PC-3 (cell line): Measurements from ENCODE around the gene CDC34. TPM values are rescaled to one million over a fixed set of nuclear protein-coding genes. Genes with fewer than 3 reads are reported as not detected.

Experiments
- ATAC-seq: fragments of 200-7000 bp; cut with Tn5 transposase; 2 replicates; pipeline ENCODE4 v1.9.1; 2020; ENCODE audit warnings: mild to moderate bottlenecking, moderate library complexity
- BruUV-seq: library from RNA; stranded (reverse); fragments of 400-500 nt; replicated peaks from 2 replicates; lab custom pipeline; 2021; lab: Mats Ljungman, UMichigan
- CTCF ChIA-PET: fragments of 300-600 bp; sonication (Branson Sonifier 250); formaldehyde crosslinking; loops from one replicate; lab custom pipeline; 2022; ENCODE audit warnings: antibody characterized with exemption; lab: Charles Lee
- POLR2A ChIA-PET: fragments of 300-600 bp; sonication (Branson Sonifier 250); formaldehyde crosslinking; loops from one replicate; lab custom pipeline; 2022; ENCODE audit warnings: antibody characterized with exemption; ENCODE audit not compliant: unreplicated experiment; lab: Charles Lee
- DNase-seq: peaks from one replicate; pipeline ENCODE4 v3.0.0-alpha.2; 2015
- H2AFZ ChIP-seq: fragments of 300-600 bp; sonication (generic); 2 replicates; pipeline ENCODE4 v1.6.0; 2016; ENCODE audit warnings: antibody characterized with exemption, low read length
- H3F3A ChIP-seq: fragments of 300-600 bp; sonication (generic); one replicate; pipeline ENCODE4 v1.6.0; 2017; ENCODE audit warnings: antibody characterized with exemption, low read length, control low read depth, mild to moderate bottlenecking; ENCODE audit not compliant: unreplicated experiment
- H3K27ac ChIP-seq: fragments of 300-600 bp; sonication (generic); 2 replicates; pipeline ENCODE4 v1.5.1; 2016; ENCODE audit warnings: mild to moderate bottlenecking, low read length
- H3K27me3 ChIP-seq: fragments of 300-600 bp; sonication (generic); 2 replicates; pipeline ENCODE4 v1.6.1; 2016; ENCODE audit warnings: low read length, mixed read lengths
- H3K36me3 ChIP-seq: fragments of 300-600 bp; sonication (generic); 2 replicates; pipeline ENCODE4 v1.6.1; 2016; ENCODE audit warnings: low read depth, mixed run types, low read length, mixed read lengths
- H3K4me1 ChIP-seq: fragments of 300-600 bp; sonication (generic); 2 replicates; pipeline ENCODE4 v1.5.1; 2016; ENCODE audit warnings: low read length; ENCODE audit not compliant: insufficient read depth
- H3K4me2 ChIP-seq: fragments of 300-600 bp; sonication (generic); 2 replicates; pipeline ENCODE4 v1.6.0; 2016; ENCODE audit warnings: low read length
- H3K4me3 ChIP-seq: fragments of 300-600 bp; sonication (generic); 2 replicates; pipeline ENCODE4 v1.5.1; 2016; ENCODE audit warnings: mild to moderate bottlenecking, low read length, mixed read lengths
- H3K79me2 ChIP-seq: fragments of 300-600 bp; sonication (generic); 2 replicates; pipeline ENCODE4 v1.6.1; 2017; ENCODE audit warnings: low read length, mixed read lengths
- H3K9ac ChIP-seq: fragments of 300-600 bp; sonication (generic); 2 replicates; pipeline ENCODE4 v1.6.0; 2016; ENCODE audit warnings: mild to moderate bottlenecking, low read length
- H3K9me2 ChIP-seq: fragments of 300-600 bp; sonication (generic); replicated peaks from 2 replicates; pipeline ENCODE4 v1.6.1; 2016; ENCODE audit warnings: mixed run types, low read length, mixed read lengths
- H3K9me3 ChIP-seq: fragments of 300-600 bp; sonication (generic); 2 replicates; pipeline ENCODE4 v1.6.1; 2016; ENCODE audit warnings: low read length, mixed read lengths
- H4K20me1 ChIP-seq: fragments of 300-600 bp; sonication (generic); 2 replicates; pipeline ENCODE4 v1.6.1; 2016; ENCODE audit warnings: low read length, mixed read lengths
- CTCF ChIP-seq: fragments of 300-600 bp; sonication (generic); conservative IDR thresholded peaks from 2 replicates; pipeline ENCODE4 v1.5.1; 2017; ENCODE audit warnings: antibody characterized with exemption, low read depth, mild to moderate bottlenecking, low read length
- EZH2 ChIP-seq: fragments of 300-600 bp; sonication (generic); IDR thresholded peaks from one replicate; pipeline ENCODE4 v1.6.1; 2017; ENCODE audit warnings: antibody characterized with exemption, mild to moderate bottlenecking, low read length; ENCODE audit not compliant: unreplicated experiment
- EZH2phosphoT487 ChIP-seq: fragments of 300-600 bp; sonication (generic); IDR thresholded peaks from 2 replicates; pipeline ENCODE4 v1.6.1; 2018; ENCODE audit warnings: mild to moderate bottlenecking, antibody characterized with exemption, low read length, borderline replicate concordance
- intact Hi-C: fragments of 100-400 bp; cut with micrococcal nuclease; formaldehyde crosslinking; loops from 2 replicates; pipeline ENCODE4 v1.9.0; 2023
- total RNA-seq: library from RNA; depleted of rRNA; stranded (reverse); fragments of >200 nt; gene quantifications from 2 replicates; pipeline ENCODE4 v1.2.3, GENCODE V29; 2014

Gene CDC34
- total RNA-seq, 1 experiment from 2014 or later: 119 TPM

DNA sequence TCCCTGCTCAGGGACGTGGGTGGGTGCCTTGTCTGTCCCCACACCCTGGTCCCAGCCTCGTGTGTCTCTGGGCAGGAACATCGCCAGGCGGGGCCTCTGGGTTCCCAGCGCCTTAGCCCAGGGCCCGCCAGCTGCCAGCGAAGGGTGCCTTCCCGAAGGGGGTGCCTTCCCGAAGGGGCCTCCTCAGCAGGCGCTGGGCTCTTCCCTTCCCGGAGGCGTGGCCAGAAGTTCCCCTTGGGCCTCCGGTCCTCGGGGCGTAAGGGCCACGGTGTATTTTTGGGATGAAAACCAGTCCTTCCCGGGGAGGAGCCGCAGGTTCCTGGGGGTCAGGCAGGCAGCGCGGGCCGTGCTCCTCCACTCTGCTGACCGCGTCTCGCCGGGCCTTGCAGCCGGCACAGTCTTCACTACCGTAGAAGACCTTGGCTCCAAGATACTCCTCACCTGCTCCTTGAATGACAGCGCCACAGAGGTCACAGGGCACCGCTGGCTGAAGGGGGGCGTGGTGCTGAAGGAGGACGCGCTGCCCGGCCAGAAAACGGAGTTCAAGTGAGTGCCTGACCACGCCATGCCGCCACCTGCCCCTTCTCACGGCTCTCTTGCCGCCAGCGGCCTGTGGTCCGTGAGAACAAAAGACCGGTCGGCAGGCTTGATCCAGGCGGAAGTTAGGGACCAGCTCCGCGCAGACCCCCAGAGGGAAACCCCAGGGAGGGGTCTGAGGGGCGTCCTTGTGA lies 47.7 kb downstream of the CDC34 start:
- intact Hi-C loops: loop anchor here (10.0 kb wide), 1 partner anchor 56 kb away; the partner anchor contains the start of genes FGF22 and POLRMT
- no peak for TF ChIP-seq CTCF
- no peak for TF ChIP-seq EZH2phosphoT487
- no peak for TF ChIP-seq EZH2
- Histone ChIP-seq H3K36me3 (no peaks in the 10 kb centered on the region; the same call in 1 of the 2 replicates), H2AFZ (no peak overlapping the region), H3K27me3 (no peaks in the 10 kb centered on the region), H3K9me2 (no peaks in the 10 kb centered on the region), H3K4me2 (no peak overlapping the region), H3K4me1 (peaks cover 20% of the 10 kb centered on the region), H4K20me1 (peaks cover 46% of the 10 kb centered on the region), H3K27ac (no peak overlapping the region), H3K79me2 (peaks cover 61% of the 10 kb centered on the region), H3F3A (no peaks in the 10 kb centered on the region), H3K4me3 (no peak overlapping the region), H3K9ac (no peak overlapping the region), H3K9me3 (no peaks in the 10 kb centered on the region)
- CTCF ChIA-PET: no interaction called here
- no TSS peak for BruUV-seq
- POLR2A ChIA-PET: no interaction called here
- no peak for DNase-seq
- no peak for ATAC-seq

DNA sequence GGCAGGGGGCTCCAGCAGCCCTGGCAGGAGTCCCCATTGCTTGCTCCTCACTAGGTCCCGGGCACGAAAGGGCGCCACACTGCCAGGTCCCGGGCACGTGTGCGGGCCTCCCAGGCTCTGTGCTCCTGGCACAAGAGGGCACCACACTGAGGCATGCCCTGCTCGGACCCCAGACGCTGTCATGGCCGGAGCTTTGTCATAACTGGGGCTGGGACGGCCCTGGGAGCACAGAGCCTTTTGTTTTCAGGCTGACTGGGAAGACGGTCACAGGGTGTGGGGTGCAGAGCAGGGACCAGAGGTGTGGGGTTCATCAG lies 48.2 kb downstream of the CDC34 start:
- H3F3A ChIP-seq: no peaks in the 10 kb centered on the region
- POLR2A ChIA-PET: no interaction called here
- DNase-seq (no peak), ATAC-seq (no peak)
- CTCF ChIA-PET: no interaction called here
- no TSS peak for BruUV-seq
- H2AFZ ChIP-seq: no peak overlapping the region
- intact Hi-C loops: loop anchor here (10.0 kb wide), 1 partner anchor 55 kb away; the partner anchor contains the start of genes FGF22 and POLRMT
- no peak overlapping the region for H3K4me2 ChIP-seq
- H3K9me3 ChIP-seq: no peaks in the 10 kb centered on the region
- no peaks in the 10 kb centered on the region; the same call in 1 of the 2 replicates for H3K36me3 ChIP-seq
- peaks cover 16% of the 10 kb centered on the region for H3K4me1 ChIP-seq
- H3K9me2 ChIP-seq: no peaks in the 10 kb centered on the region
- H3K9ac ChIP-seq: no peak overlapping the region
- peaks cover 41% of the 10 kb centered on the region for H4K20me1 ChIP-seq
- no peak overlapping the region for H3K27ac ChIP-seq
- no peaks in the 10 kb centered on the region for H3K27me3 ChIP-seq
- H3K79me2 ChIP-seq: peaks cover 56% of the 10 kb centered on the region
- no peak overlapping the region for H3K4me3 ChIP-seq
- TF ChIP-seq CTCF (no peak), EZH2phosphoT487 (no peak), EZH2 (no peak)

- ATAC-seq (no peak), DNase-seq (no peak)
- Histone ChIP-seq H4K20me1 (peaks cover 36% of the 10 kb centered on the region), H3K9ac (no peak overlapping the region), H3K27ac (no peak overlapping the region), H3K36me3 (no peaks in the 10 kb centered on the region; the same call in 1 of the 2 replicates), H3F3A (no peaks in the 10 kb centered on the region), H3K4me2 (no peak overlapping the region), H2AFZ (no peak overlapping the region), H3K4me3 (no peak overlapping the region), H3K79me2 (peaks cover 50% of the 10 kb centered on the region), H3K4me1 (peaks cover 15% of the 10 kb centered on the region), H3K9me3 (no peaks in the 10 kb centered on the region), H3K27me3 (no peaks in the 10 kb centered on the region), H3K9me2 (no peaks in the 10 kb centered on the region)
- POLR2A ChIA-PET: no interaction called here
- TF ChIP-seq CTCF (no peak), EZH2phosphoT487 (no peak), EZH2 (no peak)
- BruUV-seq: no TSS peak
- CTCF ChIA-PET: no interaction called here
- intact Hi-C loops: no loop called here
Observed at GRCh38 chr19:580274-580835, 48.8 kb downstream of the CDC34 start.
